Fibroblast of skin of abdomen (primary cell): Measurements from ENCODE around the gene STX7. TPM values are rescaled to one million over a fixed set of nuclear protein-coding genes. Genes with fewer than 3 reads are reported as not detected.
A peak's percentile ranks its signal among the peaks of the same experiment; 100 is the strongest.
"Not testable (repeated sequence)": the region's sequence is repeated elsewhere in the genome, so short reads cannot be mapped to it uniquely, and the experiment has no call there.

ENCODE experiments used
- DNase-seq: peaks from one replicate; pipeline ENCODE4 v3.0.0-alpha.2; 2013
- polyA plus RNA-seq, 2 experiments: library from polyadenylated mRNA; unstranded; fragments of 120-200 nt; gene quantifications; one replicate each; pipeline ENCODE4 v1.2.1, GENCODE V29; 2013; ENCODE audit not compliant: insufficient read length in 2 of 2

Gene STX7
- polyA plus RNA-seq (2013, experiment 1 of 2; ENCODE audit: insufficient read length): 43.4 TPM
- 38.9 TPM for polyA plus RNA-seq (2013, experiment 2 of 2; ENCODE audit: insufficient read length)

DNA sequence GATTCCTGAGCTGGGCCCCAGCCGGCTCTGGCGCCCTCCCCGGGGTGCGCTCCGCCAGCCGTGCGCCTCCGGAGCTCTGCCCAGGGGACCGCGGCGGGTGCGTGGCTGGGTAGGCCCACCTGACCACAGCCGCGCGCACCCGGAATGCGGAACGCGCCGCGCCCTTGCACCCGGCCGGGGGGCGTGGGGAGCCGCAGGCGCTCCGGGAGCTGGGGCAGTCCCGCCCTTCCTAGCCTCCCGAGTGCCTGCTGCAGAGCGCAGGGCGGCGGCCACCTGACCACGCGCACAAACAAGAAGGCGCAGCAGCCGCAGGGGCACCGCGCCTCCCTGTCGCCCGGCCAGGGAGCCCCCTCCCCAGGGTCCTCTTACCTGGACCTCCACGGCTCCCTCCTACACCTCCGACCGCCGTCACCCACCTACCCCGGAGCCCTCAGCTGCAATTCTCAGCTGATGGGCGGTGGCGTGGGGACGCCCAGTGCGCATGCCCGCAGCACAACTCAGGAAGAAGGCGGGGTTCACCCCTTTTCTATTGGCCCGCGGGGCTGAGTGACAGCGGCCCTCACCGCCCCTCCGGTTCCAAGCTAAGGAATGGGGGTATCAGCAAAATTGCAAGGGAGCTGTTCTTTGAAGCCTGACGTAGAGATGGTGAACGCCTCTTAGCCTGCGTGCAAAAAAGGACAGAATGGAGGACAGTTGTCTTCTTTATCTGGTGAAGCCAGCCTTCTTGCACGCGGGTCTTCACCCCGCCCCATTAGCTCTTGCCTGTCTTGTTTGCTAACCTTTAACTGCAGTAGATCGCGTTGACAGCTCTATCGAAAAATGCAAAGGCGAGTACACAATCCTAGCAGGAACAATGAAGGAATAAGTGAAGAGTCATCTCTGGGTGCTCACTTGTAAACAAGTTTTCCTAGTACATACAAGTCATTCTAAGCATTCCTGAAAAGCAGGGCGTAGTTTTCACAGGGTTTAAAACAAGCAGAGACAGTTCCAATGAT is at the start of gene STX7:
TSS of gene STX7 (minus strand) at position 479 of the 995 bp plus-strand sequence. CDS start 9,586 bp downstream, outside the sequence.
- DNase-seq: peak; percentile 88

DNA sequence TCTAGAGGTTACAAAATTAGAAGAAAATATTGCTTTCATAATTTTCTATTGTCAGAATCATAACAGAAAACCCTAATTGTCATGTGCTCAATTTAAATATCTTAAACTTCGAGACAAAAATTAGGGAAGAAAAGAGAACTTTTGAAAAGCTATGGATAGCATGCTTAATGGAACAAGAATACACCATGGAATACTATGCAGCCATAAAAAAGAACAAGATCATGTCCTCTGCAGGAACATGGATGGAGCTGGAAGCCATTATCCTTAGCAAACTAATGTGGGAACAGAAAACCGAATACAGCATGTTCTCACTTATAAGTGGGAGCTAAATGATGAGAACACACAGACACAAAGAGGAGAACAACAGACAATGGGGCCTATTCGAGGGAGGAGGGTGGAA is 47.2 kb upstream of the STX7 start:
- DNase-seq: not testable (repeated sequence)

DNA sequence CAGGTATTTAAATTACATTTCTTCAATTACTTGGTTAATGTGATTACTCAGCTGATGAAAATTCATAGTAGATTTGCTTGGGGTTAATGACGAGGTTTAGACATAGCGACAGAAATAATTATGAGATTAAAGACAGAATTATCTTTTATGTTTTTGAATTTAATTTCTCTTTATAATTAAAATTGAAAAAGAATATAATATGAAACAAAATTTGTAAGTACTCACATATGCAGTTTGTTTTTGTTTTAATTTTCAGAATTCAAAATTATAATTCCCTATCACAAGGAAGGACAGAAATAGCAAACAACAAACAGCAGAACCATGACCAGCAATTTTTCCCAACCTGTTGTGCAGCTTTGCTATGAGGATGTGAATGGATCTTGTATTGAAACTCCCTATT is 39.5 kb upstream of the STX7 start, which contains the start of gene TAAR8:
TSS of gene TAAR8 (plus strand) at position 301 of the 400 bp plus-strand sequence. CDS start at position 322, 21 bp downstream.
- no peak for DNase-seq

DNA sequence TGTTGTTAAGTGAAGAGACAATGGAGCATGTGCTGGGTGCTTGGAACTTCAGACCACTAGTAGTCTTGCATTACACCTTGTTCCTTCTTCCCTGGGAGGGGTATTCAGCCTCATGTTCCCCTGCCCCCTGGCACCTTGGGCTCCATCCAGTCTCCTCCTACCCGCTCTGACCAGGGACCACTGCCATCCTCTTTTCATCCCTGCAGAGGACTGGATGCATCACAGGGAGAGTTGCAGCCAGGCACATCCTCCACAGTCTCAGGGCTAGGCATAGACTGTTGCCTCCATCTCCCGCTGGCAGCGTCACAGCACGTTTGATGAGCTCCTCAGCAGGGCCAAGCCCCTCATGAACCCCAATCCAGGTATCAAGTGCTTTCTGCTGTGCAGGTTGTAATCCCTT is 38.3 kb upstream of the STX7 start:
- DNase-seq: no peak

DNA sequence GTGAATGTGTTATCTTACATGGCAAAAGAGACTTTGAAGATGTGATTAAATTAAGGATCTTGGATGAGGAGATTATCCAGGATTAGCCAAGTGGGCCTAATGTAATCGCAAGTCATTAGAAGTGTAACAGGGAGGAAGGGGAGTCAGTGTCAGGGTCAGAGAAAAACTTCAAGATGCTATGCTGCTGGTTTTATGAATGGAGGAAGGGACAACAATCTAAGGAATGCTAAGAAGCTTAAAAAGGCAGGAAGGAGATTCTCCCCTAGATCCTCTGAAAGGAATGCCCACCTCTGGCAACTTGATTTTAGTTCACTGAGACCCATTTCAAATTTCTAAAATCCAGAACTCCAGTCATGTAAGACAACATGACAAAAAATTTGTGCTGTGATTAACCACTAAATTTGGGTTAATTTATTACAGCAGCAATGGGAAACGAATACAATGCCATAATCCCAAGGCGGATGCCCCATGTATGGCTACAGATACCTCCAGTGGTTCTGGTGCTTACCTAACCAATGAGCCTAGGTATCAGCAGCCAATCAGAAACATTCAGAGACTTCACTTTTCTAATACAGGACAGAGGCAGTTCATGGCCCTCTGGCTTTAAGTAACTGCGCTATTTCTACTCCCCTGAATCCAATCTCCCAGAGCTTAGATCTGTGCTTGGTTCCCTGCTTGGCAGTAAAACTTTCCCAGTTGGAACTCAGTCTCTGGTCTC is 36.0 kb upstream of the STX7 start:
- DNase-seq: no peak

DNA sequence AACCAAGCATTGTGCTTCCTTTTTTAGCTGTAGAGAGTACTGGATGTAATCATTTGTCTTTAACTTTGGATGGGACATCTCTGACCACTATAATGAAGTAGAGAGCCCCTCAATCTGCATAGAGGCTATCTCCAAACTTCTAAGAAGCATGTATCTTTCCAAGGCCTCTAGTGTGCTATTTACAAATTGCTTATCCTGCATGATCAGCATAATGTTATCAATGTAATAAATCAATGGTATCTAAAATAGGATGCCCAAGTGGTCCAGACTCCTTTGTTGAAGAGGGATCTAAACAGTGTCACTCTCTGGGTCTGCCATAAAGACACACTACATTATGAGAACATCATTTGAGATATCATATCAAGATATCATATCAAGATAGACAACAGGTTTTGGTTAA is 31.9 kb upstream of the STX7 start:
- DNase-seq: no peak

GRCh38 chr6:132537977-132538376 is 25.1 kb upstream of the STX7 start, which contains the start of gene TAAR9:
Gene TAAR9 (plus strand): TSS chr6:132538277. CDS start chr6:132538290, 13 bp downstream.
- no peak for DNase-seq

DNA sequence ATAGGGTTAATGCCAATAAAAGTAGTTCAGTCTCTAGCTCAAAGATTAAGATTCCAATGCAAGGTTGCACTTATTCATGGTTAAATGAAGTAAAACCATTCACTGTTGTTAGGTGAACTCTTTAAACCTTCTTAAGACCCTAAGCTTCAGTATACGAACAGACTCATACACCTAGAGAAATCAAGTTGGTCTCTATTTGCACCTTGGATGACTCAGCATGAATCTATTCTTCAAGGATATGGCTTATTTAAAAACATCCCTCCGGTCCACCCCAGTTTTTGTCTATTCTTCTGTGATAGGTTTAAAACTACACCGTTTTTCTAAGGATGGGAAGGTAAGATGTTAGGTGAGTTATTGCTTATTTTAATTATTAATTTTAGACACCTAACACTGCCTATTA is 24.2 kb upstream of the STX7 start:
- no peak for DNase-seq

DNA sequence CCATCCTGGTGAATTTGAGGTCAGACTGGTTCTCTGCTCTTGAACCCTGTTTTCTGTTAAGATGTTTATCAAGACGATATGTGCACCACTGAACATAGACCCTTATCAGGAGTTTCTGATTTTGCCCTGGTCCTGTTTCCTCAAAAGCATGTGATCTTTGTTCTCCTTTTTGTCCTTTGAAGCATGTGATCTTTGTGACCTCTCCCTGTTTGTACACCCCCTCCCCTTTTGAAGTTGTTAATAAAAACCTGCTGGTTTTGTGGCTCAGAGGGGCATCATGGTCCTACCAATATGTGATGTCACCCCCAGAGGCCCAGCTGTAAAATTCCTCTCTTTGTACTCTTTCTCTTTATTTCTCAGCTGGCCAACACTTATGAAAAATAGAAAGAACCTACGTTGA is 21.6 kb upstream of the STX7 start:
- not testable (repeated sequence) for DNase-seq

- DNase-seq: peak; percentile 55
Measured at GRCh38 chr6:132530293-132530974, 17.5 kb upstream of the STX7 start.

GRCh38 chr6:132527791-132528190 is 14.9 kb upstream of the STX7 start:
- DNase-seq: peak; percentile 23

- no peak for DNase-seq
Measured at GRCh38 chr6:132526461-132526860, 13.5 kb upstream of the STX7 start.

DNA sequence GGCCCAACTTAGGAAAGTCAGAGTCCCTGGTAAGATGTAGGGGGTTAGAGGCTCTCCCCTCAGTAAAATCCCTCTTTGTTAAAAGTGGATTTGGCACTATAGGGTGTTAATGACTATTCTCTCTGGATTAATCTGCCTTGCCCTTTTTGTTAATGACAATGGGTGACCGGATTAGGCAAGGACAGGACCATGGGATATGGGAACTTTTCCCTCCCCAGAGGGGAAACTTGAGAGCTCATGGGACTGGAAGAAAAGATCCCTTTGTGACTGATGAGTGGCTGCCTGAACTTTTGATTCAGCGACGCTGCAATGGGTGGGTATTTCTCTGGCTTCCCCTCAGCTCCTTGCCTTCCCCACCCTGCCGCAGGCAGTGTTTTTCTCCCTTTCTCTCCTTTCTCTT is 12.9 kb upstream of the STX7 start:
- no peak for DNase-seq

DNA sequence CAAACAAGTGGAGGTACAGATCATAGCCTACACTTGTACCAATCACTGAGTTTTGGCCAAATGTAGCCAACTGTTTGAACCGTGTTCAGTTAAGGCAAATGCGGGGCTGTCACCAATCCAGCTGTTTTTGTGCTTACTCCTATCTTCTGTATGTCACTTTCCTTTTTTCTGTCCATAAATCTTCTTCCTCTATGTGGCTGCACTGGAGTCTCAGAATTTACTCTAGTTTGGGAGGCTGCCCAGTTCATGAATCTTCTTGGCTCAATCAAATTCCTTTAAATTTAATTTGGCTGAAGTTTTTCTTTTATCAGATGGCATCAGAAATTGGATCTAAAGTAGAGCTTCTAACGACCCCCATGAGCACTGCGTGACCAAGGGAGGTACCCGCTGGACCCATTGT is 11.7 kb upstream of the STX7 start:
- no peak for DNase-seq

DNA sequence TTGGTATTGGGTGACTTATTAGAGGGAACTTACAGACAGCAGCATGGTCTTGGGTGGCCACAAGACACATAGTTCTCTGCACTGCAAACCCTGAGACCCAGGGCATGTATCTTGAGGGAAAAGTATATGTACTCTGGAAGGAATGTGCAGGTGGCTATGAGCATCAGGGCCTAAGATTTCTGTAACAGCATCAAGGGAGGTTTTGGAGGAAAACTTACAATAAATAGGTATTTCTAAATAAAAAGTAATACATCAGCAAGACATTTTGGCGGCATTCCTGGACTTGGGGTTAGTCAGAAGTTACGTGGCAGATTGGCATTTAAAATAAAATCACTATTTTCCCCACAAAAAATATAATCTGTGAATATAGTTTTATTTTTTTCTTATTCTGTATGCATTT is 8.0 kb upstream of the STX7 start:
- peak; percentile 44 for DNase-seq

- DNase-seq: no peak
Measured at GRCh38 chr6:132515386-132515785, 2.5 kb upstream of the STX7 start.

- DNase-seq: no peak
Measured at GRCh38 chr6:132513831-132514545, 1.1 kb upstream of the STX7 start.

GRCh38 chr6:132512342-132512637 is 626 bp downstream of the STX7 start:
- no peak for DNase-seq

DNA sequence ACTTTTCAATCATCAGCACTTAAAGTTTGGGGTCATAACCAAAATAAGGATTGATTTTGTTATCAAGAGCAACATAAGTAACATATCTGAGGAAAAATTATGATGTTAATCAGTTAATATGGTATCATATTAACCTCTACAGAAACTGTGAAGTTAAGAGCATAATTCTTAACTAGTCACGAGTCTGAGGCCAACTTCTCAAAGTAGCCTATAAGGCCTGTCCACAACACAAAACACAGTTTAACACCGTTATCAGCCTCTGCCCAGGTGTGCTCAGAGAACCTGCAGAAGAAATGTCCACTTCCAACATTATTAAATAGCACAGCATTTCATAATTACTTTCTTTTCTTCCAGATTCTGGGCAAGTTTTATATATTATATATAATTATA is 1.1 kb downstream of the STX7 start:
- DNase-seq: no peak

DNA sequence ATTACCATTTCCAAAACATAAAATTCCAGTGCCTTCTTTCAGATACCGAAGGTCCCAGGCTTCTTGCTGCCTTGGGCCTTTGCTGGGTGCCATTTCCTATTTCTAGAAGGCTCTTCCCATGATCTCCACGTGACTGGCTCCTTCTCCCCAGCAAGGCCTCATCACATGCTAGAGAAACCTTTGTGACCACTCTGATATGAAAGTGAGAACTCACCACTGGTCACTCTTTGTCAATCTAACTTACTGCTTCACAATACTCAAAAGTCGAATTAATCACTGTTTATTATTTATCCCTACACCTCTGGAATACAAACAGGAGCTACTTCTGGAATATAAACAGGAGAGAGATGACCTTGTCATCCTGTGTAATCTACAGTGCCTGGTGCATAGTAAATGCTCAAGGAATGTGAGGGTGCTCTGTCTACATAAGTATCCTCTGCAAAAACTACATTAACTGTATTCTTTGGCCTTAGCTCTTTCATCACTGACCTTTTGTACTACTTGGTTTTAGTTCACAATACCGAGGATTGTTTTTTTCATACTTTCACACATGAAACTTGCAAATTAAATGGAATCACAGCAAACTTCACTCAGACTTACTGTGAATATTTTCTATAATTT is 1.6 kb downstream of the STX7 start:
- no peak for DNase-seq
